Right lobe of liver (tissue), 6 donors: ENCODE results near the gene PTPRN2. TPM values are rescaled to one million over a fixed set of nuclear protein-coding genes. Genes with fewer than 3 reads are reported as not detected.

Source experiments
- ATAC-seq, 4 donors: fragments of 200-7000 bp; cut with Tn5 transposase; one replicate each; pipeline ENCODE4 v1.9.1; 2020; ENCODE audit warnings: mild to moderate bottlenecking in 4 of 4, moderate library complexity in 4 of 4
- DNase-seq, 3 donors: peaks; one replicate each; pipeline ENCODE4 v3.0.0-alpha.2; 2020
- H3K27ac ChIP-seq, 3 donors: fragments of 200-600 bp; one replicate each; pipeline ENCODE4 v1.8.0; 2022
- H3K27me3 ChIP-seq, 2 donors: fragments of 200-600 bp; one replicate each; pipeline ENCODE4 v1.8.0; 2022
- H3K36me3 ChIP-seq, 4 donors: fragments of 200-600 bp; sonication (generic) in 1 of 4; one replicate each; pipeline versions ENCODE4 v1.5.1 to v1.8.0; 2017 to 2022; ENCODE audit warnings: control low read depth in 1 of 4
- H3K4me1 ChIP-seq, 4 donors: fragments of 200-600 bp; sonication (generic) in 1 of 4; one replicate each; pipeline versions ENCODE4 v1.5.1 to v1.8.0; 2017 to 2022; ENCODE audit warnings: control low read depth in 1 of 4
- H3K4me3 ChIP-seq, 3 donors: fragments of 200-600 bp; one replicate each; pipeline ENCODE4 v1.8.0; 2022
- H3K9me3 ChIP-seq, 4 donors: fragments of 200-600 bp; sonication (generic) in 1 of 4; one replicate each; pipeline versions ENCODE4 v1.5.1 to v1.8.0; 2017 to 2022; ENCODE audit warnings: control low read depth in 1 of 4
- CTCF ChIP-seq, 4 donors: fragments of 200-600 bp in 3 of 4; fragments of 450-650 bp in 1 of 4; IDR thresholded peaks; one replicate each; pipeline versions ENCODE4 v1.5.1 to v1.8.0; 2016 to 2022; ENCODE audit warnings: antibody characterized with exemption in 4 of 4, mild to moderate bottlenecking in 2 of 4
- POLR2A ChIP-seq: fragments of 450-650 bp; IDR thresholded peaks from one replicate; pipeline ENCODE4 v1.6.1; 2017; ENCODE audit warnings: antibody characterized with exemption, mild to moderate bottlenecking
- WGBS: methylation state at CpG from one replicate; pipeline ENCODE4 v1.1.6; 2018; ENCODE audit warnings: low coverage, low lambda C conversion rate; ENCODE audit not compliant: insufficient coverage; ENCODE audit errors: missing lambda C conversion rate; 5-methylcytosine and 5-hydroxymethylcytosine counted together
- intact Hi-C, 2 donors: fragments of 100-400 bp; cut with DNase I; formaldehyde crosslinking; loops; one replicate each; pipeline versions ENCODE4 v1.11.2 to v1.14.1; 2022
- total RNA-seq, 6 experiments: library from RNA; depleted of rRNA in 2 of 6; stranded (reverse); fragments of >200 nt in 2 of 6; fragmentation: NEBNext Ultra II Directional in 3 of 6; extraction: Animal tissue kit (Norgen Biotek cat#: 25700) in 3 of 6; gene quantifications; one replicate each; pipeline versions ENCODE4 v1.1.0 to v1.2.4, GENCODE V29; 2016 to 2023
- donor health status: DM: no; HTN: yes; CAD: no.
- donor health status: DM: no; HTN: no; CAD: no.
- donor health status: DM: no; HTN: no; CAD: no.
- donor health status: DM: no; HTN: yes; CAD: no.
- donor health status: DM: no; HTN: yes; CAD: no.

Gene PTPRN2
- total RNA-seq, 6 experiments from 2014 or later = 0.15 to 0.87 (median 0.67) TPM

DNA sequence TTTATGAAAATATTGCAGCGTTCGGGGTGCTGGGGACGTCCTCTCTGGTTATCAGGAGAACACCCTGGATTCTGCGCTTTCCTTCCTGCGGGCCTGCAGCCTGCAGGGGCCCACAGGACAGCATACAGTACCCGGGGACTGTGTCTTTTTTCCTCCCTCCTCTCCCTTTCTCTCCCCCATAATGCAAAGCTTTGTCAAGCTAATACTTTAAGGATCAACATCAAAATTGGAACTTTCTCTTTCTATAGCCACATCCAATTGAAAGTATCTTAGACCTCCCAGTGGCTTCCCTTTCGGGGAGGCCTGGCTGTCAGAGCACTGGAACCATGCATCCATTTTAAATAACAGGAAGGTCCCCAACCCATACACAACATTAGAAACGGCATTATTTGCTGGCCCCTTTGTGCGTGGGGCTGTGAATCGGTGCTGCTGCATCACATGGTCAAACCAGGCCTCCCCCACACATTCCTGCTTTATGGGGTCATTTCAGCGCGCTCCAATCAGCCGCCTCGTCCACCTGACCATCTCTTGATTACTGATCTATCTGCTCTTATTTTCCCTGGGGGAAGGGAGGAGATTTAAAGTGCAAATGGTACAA lies 745.8 kb downstream of the PTPRN2 start:
- DNase-seq (no peak), ATAC-seq (no peak)
- Histone ChIP-seq H3K4me1 (no peaks in the 10 kb centered on the region), H3K27me3 (no peaks in the 10 kb centered on the region), H3K27ac (no peak overlapping the region), H3K4me3 (no peak overlapping the region), H3K36me3 (no peaks in the 10 kb centered on the region), H3K9me3 (no peaks in the 10 kb centered on the region)
- WGBS = 57% methylated on average over 14 of the region's 14 CpGs
- TF ChIP-seq CTCF (IDR thresholded peaks at IDR 0.05) (no peak), POLR2A (no peak)
- intact Hi-C loops = no loop called here

GRCh38 chr7:157840914-157841772 lies 746.5 kb downstream of the PTPRN2 start:
- no peaks in the 10 kb centered on the region for H3K27me3 ChIP-seq
- ATAC-seq (no peak), DNase-seq (no peak)
- no peaks in the 10 kb centered on the region for H3K36me3 ChIP-seq
- H3K4me1 ChIP-seq = no peaks in the 10 kb centered on the region
- intact Hi-C loops = no loop called here
- WGBS = 53% methylated on average over 12 of the region's 25 CpGs
- no peak for TF ChIP-seq CTCF (IDR thresholded peaks at IDR 0.05)
- TF ChIP-seq POLR2A = no peak
- H3K9me3 ChIP-seq = no peaks in the 10 kb centered on the region
- H3K27ac ChIP-seq = no peak overlapping the region
- H3K4me3 ChIP-seq = no peak overlapping the region

DNA sequence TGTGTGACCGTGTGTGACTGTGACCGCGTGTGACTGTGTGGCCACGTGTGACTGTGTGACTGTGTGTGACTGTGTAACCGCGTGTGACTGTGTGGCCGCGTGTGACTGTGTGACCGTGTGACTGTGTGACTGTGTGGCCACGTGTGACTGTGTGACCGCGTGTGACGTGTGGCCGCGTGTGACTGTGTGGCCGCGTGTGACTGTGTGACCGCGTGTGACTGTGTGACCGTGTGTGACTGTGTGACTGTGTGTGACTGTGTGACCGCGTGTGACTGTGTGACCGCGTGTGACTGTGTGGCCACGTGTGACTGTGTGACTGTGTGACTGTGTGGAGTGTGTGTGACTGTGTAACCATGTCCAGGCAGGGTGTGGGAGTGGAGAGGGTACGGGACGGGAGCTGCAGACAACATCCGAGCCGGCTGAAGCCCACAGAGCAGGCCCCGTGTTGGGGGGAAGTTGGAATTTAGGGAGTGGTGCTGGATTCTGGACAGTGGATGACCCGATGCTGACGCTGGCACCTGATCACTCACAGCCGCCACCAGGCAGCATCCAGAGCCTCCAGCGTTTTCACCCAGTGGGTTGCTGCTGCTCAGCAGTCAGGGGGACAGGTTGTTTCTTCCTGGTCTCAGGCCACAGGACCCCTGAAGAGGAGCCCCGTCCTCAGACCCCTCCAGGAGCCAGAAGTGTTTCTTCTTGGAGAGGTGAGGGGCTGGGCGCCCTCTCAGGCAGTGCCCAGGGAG lies 747.3 kb downstream of the PTPRN2 start:
- no peak overlapping the region for H3K4me3 ChIP-seq
- H3K27me3 ChIP-seq = no peaks in the 10 kb centered on the region
- 71% methylated on average over 4 of the region's 36 CpGs for WGBS
- H3K4me1 ChIP-seq = no peaks in the 10 kb centered on the region
- intact Hi-C loops = no loop called here
- no peak for TF ChIP-seq POLR2A
- ATAC-seq (no peak), DNase-seq (no peak)
- H3K9me3 ChIP-seq = no peaks in the 10 kb centered on the region
- no peak overlapping the region for H3K27ac ChIP-seq
- no peaks in the 10 kb centered on the region for H3K36me3 ChIP-seq

- TF ChIP-seq CTCF (IDR thresholded peaks at IDR 0.05) (no peak), POLR2A (no peak)
- 71% methylated on average over 6 of the region's 9 CpGs for WGBS
- Histone ChIP-seq H3K9me3 (no peaks in the 10 kb centered on the region), H3K4me1 (no peaks in the 10 kb centered on the region), H3K27me3 (no peaks in the 10 kb centered on the region), H3K27ac (no peak overlapping the region), H3K4me3 (no peak overlapping the region), H3K36me3 (no peaks in the 10 kb centered on the region)
- ATAC-seq (no peak), DNase-seq (no peak)
- intact Hi-C loops = no loop called here
Measured at GRCh38 chr7:157839672-157840167, 747.9 kb downstream of the PTPRN2 start.

- H3K36me3 ChIP-seq = no peaks in the 10 kb centered on the region
- no peak overlapping the region for H3K27ac ChIP-seq
- intact Hi-C loops = no loop called here
- DNase-seq (no peak), ATAC-seq (no peak)
- H3K27me3 ChIP-seq = no peaks in the 10 kb centered on the region
- no peaks in the 10 kb centered on the region for H3K9me3 ChIP-seq
- TF ChIP-seq POLR2A = no peak
- no peak for TF ChIP-seq CTCF (IDR thresholded peaks at IDR 0.05)
- 60% methylated on average over 2 of the region's 2 CpGs for WGBS
- H3K4me3 ChIP-seq = no peak overlapping the region
- H3K4me1 ChIP-seq = no peaks in the 10 kb centered on the region
Measured at GRCh38 chr7:157839226-157839625, 748.4 kb downstream of the PTPRN2 start.
